ENCODE data around the gene FOSL2. TPM values are rescaled to one million over a fixed set of nuclear protein-coding genes. Genes with fewer than 3 reads are reported as not detected.
"Not testable (repeated sequence)": the region's sequence is repeated elsewhere in the genome, so short reads cannot be mapped to it uniquely, and the experiment has no call there.

The FOSL2 gene
- total RNA-seq, 1 experiment from 2014 or later, result 12.2 TPM

GRCh38 chr2:28368357-28368798 is 24.3 kb upstream of the FOSL2 start:
- Histone ChIP-seq H3K27me3 (replicated peaks; ENCODE audit: insufficient read depth, low read depth, low read length, poor library complexity) (no peaks in the 10 kb centered on the region), H3K4me1 (ENCODE audit: insufficient read depth, low read length, poor library complexity, severe bottlenecking) (no peaks in the 10 kb centered on the region), H3K36me3 (ENCODE audit: insufficient read depth, low read length, poor library complexity, severe bottlenecking) (no peaks in the 10 kb centered on the region), H3K27ac (ENCODE audit: low read depth, low read length, poor library complexity, severe bottlenecking) (no peak overlapping the region), H3K9me3 (ENCODE audit: low read depth, low read length, poor library complexity, severe bottlenecking) (no peaks in the 10 kb centered on the region), H3K4me3 (ENCODE audit: low read depth, low read length, poor library complexity, severe bottlenecking) (no peak overlapping the region)
- intact Hi-C loops (cut with micrococcal nuclease; ENCODE audit: unreplicated experiment), result no loop called here
- no TSS peak for BruUV-seq (replicated peaks)
- POLR2A ChIA-PET (ENCODE audit: low non-redundant PET), result no interaction called here
- no peak for DNase-seq (ENCODE audit: low spot score)
- CTCF ChIA-PET, result no interaction called here
- TF ChIP-seq EZH2 (IDR thresholded peaks at IDR 0.05; ENCODE audit: borderline replicate concordance, low read depth, low read length, poor library complexity, severe bottlenecking) (no peak), CTCF (conservative IDR thresholded peaks at IDR 0.05; ENCODE audit: low read depth, low read length) (no peak)

- BruUV-seq (replicated peaks), result no TSS peak
- TF ChIP-seq CTCF (conservative IDR thresholded peaks at IDR 0.05; ENCODE audit: low read depth, low read length), result no peak
- no peak for TF ChIP-seq EZH2 (IDR thresholded peaks at IDR 0.05; ENCODE audit: borderline replicate concordance, low read depth, low read length, poor library complexity, severe bottlenecking)
- intact Hi-C loops (cut with micrococcal nuclease; ENCODE audit: unreplicated experiment), result no loop called here
- POLR2A ChIA-PET (ENCODE audit: low non-redundant PET), result no interaction called here
- H3K27ac ChIP-seq (ENCODE audit: low read depth, low read length, poor library complexity, severe bottlenecking), result no peak overlapping the region
- no peaks in the 10 kb centered on the region for H3K27me3 ChIP-seq (replicated peaks; ENCODE audit: insufficient read depth, low read depth, low read length, poor library complexity)
- H3K9me3 ChIP-seq (ENCODE audit: low read depth, low read length, poor library complexity, severe bottlenecking), result no peaks in the 10 kb centered on the region
- no peak for DNase-seq (ENCODE audit: low spot score)
- no peaks in the 10 kb centered on the region for H3K4me1 ChIP-seq (ENCODE audit: insufficient read depth, low read length, poor library complexity, severe bottlenecking)
- no peaks in the 10 kb centered on the region for H3K36me3 ChIP-seq (ENCODE audit: insufficient read depth, low read length, poor library complexity, severe bottlenecking)
- CTCF ChIA-PET, result no interaction called here
- H3K4me3 ChIP-seq (ENCODE audit: low read depth, low read length, poor library complexity, severe bottlenecking), result no peak overlapping the region
Observed at GRCh38 chr2:28369358-28369757, 23.3 kb upstream of the FOSL2 start.

GRCh38 chr2:28370354-28370753 is 22.3 kb upstream of the FOSL2 start:
- Histone ChIP-seq H3K4me1 (ENCODE audit: insufficient read depth, low read length, poor library complexity, severe bottlenecking) (no peaks in the 10 kb centered on the region), H3K27me3 (replicated peaks; ENCODE audit: insufficient read depth, low read depth, low read length, poor library complexity) (no peaks in the 10 kb centered on the region), H3K27ac (ENCODE audit: low read depth, low read length, poor library complexity, severe bottlenecking) (no peak overlapping the region), H3K9me3 (ENCODE audit: low read depth, low read length, poor library complexity, severe bottlenecking) (no peaks in the 10 kb centered on the region), H3K4me3 (ENCODE audit: low read depth, low read length, poor library complexity, severe bottlenecking) (no peak overlapping the region), H3K36me3 (ENCODE audit: insufficient read depth, low read length, poor library complexity, severe bottlenecking) (no peaks in the 10 kb centered on the region)
- no peak for DNase-seq (ENCODE audit: low spot score)
- ChIA-PET POLR2A (ENCODE audit: low non-redundant PET) (no interaction called here), CTCF (no interaction called here)
- no peak for TF ChIP-seq CTCF (conservative IDR thresholded peaks at IDR 0.05; ENCODE audit: low read depth, low read length)
- BruUV-seq (replicated peaks), result no TSS peak
- intact Hi-C loops (cut with micrococcal nuclease; ENCODE audit: unreplicated experiment), result no loop called here

GRCh38 chr2:28371728-28372127 is 20.9 kb upstream of the FOSL2 start:
- POLR2A ChIA-PET (ENCODE audit: low non-redundant PET); H3K4me3 ChIP-seq (ENCODE audit: low read depth, low read length, poor library complexity, severe bottlenecking); H3K4me1 ChIP-seq (ENCODE audit: insufficient read depth, low read length, poor library complexity, severe bottlenecking); intact Hi-C loops (cut with micrococcal nuclease; ENCODE audit: unreplicated experiment); H3K27me3 ChIP-seq (replicated peaks; ENCODE audit: insufficient read depth, low read depth, low read length, poor library complexity); H3K9me3 ChIP-seq (ENCODE audit: low read depth, low read length, poor library complexity, severe bottlenecking); H3K36me3 ChIP-seq (ENCODE audit: insufficient read depth, low read length, poor library complexity, severe bottlenecking); BruUV-seq (replicated peaks); DNase-seq (ENCODE audit: low spot score); H3K27ac ChIP-seq (ENCODE audit: low read depth, low read length, poor library complexity, severe bottlenecking); CTCF ChIA-PET: not testable (repeated sequence)

Measured in A673 (cell line).